Measurements from ENCODE around the gene PYHIN1. TPM values are rescaled to one million over a fixed set of nuclear protein-coding genes. Genes with fewer than 3 reads are reported as not detected.

The PYHIN1 gene
- polyA plus RNA-seq, 1 of the 3 experiments (the other 2 are of a cell fraction) = not detected

GRCh38 chr1:158943059-158943458 is 11.7 kb downstream of the PYHIN1 start:
- no peak overlapping the region for H3K27ac ChIP-seq (ENCODE audit: low read depth in 2 of 2, low read length in 1 of 2)
- WGBS (ENCODE audit: low lambda C conversion rate) = 0% methylated on average over 1 of the region's 1 CpG
- no peak for DNase-seq

GRCh38 chr1:158945061-158945460 is 13.7 kb downstream of the PYHIN1 start:
- Histone ChIP-seq H3K27me3 (ENCODE audit: insufficient read depth) (no peaks in the 10 kb centered on the region), H3K9ac (no peak overlapping the region), H3K4me3 (ENCODE audit: low read depth in 2 of 2, low read length in 1 of 2) (no peak overlapping the region), H4K20me1 (ENCODE audit: insufficient read depth) (no peaks in the 10 kb centered on the region), H3K36me3 (replicated peaks in 1 of 2; ENCODE audit: control insufficient read depth in 1 of 2, insufficient read depth in 2 of 2, low read length in 1 of 2) (no peaks in the 10 kb centered on the region), H3K4me1 (ENCODE audit: control insufficient read depth in 1 of 2, insufficient read depth in 2 of 2, low read depth in 1 of 2, low read length in 1 of 2) (no peaks in the 10 kb centered on the region), H3K4me2 (no peak overlapping the region), H3K9me3 (no peaks in the 10 kb centered on the region), H3K79me2 (ENCODE audit: insufficient read depth) (no peaks in the 10 kb centered on the region), H3K27ac (ENCODE audit: low read depth in 2 of 2, low read length in 1 of 2) (no peak overlapping the region), H3K9me2 (no peaks in the 10 kb centered on the region), H3F3A (replicated peaks; ENCODE audit: insufficient read depth) (no peaks in the 10 kb centered on the region), H2AFZ (ENCODE audit: low read depth) (no peak overlapping the region)
- 0% methylated on average over 2 of the region's 2 CpGs for WGBS (ENCODE audit: low lambda C conversion rate)
- no peak for DNase-seq
- ChIA-PET CTCF (no interaction called here), POLR2A (no interaction called here)
- TF ChIP-seq RAD21 (IDR thresholded peaks at IDR 0.05; ENCODE audit: low read length) = no peak
- no peak for TF ChIP-seq YY1 (IDR thresholded peaks at IDR 0.05; ENCODE audit: low read depth)
- TF ChIP-seq GABPA (IDR thresholded peaks at IDR 0.05; ENCODE audit: low read depth) = no peak
- no peak for TF ChIP-seq MXI1 (IDR thresholded peaks at IDR 0.05; ENCODE audit: low read depth, low read length)
- TF ChIP-seq POLR2AphosphoS5 (IDR thresholded peaks at IDR 0.05; ENCODE audit: low read depth, low read length) = no peak
- TF ChIP-seq GATA2 (CRISPR knock-in tag; IDR thresholded peaks at IDR 0.05) = no peak
- TF ChIP-seq MEF2A (IDR thresholded peaks at IDR 0.05; ENCODE audit: borderline replicate concordance, low read depth) = no peak
- TF ChIP-seq EZH2phosphoT487 (IDR thresholded peaks at IDR 0.05; ENCODE audit: borderline replicate concordance, low read depth) = no peak
- no peak for TF ChIP-seq RXRA (IDR thresholded peaks at IDR 0.05; ENCODE audit: borderline replicate concordance, low read depth)
- no peak for TF ChIP-seq SIN3A (IDR thresholded peaks at IDR 0.05; ENCODE audit: borderline replicate concordance, low read depth, low read length)
- TF ChIP-seq FOSL2 (IDR thresholded peaks at IDR 0.05; ENCODE audit: borderline replicate concordance, low read depth) = no peak

More at GRCh38 chr1:158943059-158943458, 11.7 kb downstream of the PYHIN1 start:
- TF ChIP-seq SIN3A (IDR thresholded peaks at IDR 0.05; ENCODE audit: borderline replicate concordance, low read depth, low read length) (no peak), NRF1 (IDR thresholded peaks at IDR 0.05; ENCODE audit: low read depth, low read length) (no peak)
- H3K36me3 ChIP-seq (replicated peaks in 1 of 2; ENCODE audit: control insufficient read depth in 1 of 2, insufficient read depth in 2 of 2, low read length in 1 of 2) = no peaks in the 10 kb centered on the region
- H3K4me3 ChIP-seq (ENCODE audit: low read depth in 2 of 2, low read length in 1 of 2) = no peak overlapping the region
- no peaks in the 10 kb centered on the region for H3K9me2 ChIP-seq
- ChIA-PET CTCF (interaction anchor here (1.0 kb wide), 1 partner anchor 18 kb away, joined by 3 read pairs; no protein-coding TSS in a partner anchor), POLR2A (no interaction called here)
- no peaks in the 10 kb centered on the region for H3K27me3 ChIP-seq (ENCODE audit: insufficient read depth)
- H3K79me2 ChIP-seq (ENCODE audit: insufficient read depth) = no peaks in the 10 kb centered on the region
- H3K4me1 ChIP-seq (ENCODE audit: control insufficient read depth in 1 of 2, insufficient read depth in 2 of 2, low read depth in 1 of 2, low read length in 1 of 2) = no peaks in the 10 kb centered on the region
- H3K9ac ChIP-seq = no peak overlapping the region
- H3F3A ChIP-seq (replicated peaks; ENCODE audit: insufficient read depth) = no peaks in the 10 kb centered on the region
- H2AFZ ChIP-seq (ENCODE audit: low read depth) = no peak overlapping the region
- no peaks in the 10 kb centered on the region for H3K9me3 ChIP-seq
- H3K4me2 ChIP-seq = no peak overlapping the region
- no peaks in the 10 kb centered on the region for H4K20me1 ChIP-seq (ENCODE audit: insufficient read depth)

GRCh38 chr1:158946785-158947184 is 15.4 kb downstream of the PYHIN1 start:
- POLR2A ChIA-PET = no interaction called here
- Histone ChIP-seq H3K27me3 (ENCODE audit: insufficient read depth) (no peaks in the 10 kb centered on the region), H3K79me2 (ENCODE audit: insufficient read depth) (no peaks in the 10 kb centered on the region), H3K9me2 (no peaks in the 10 kb centered on the region), H3K36me3 (replicated peaks in 1 of 2; ENCODE audit: control insufficient read depth in 1 of 2, insufficient read depth in 2 of 2, low read length in 1 of 2) (no peaks in the 10 kb centered on the region), H3K9ac (no peak overlapping the region), H3K4me3 (ENCODE audit: low read depth in 2 of 2, low read length in 1 of 2) (no peak overlapping the region), H3K4me1 (ENCODE audit: control insufficient read depth in 1 of 2, insufficient read depth in 2 of 2, low read depth in 1 of 2, low read length in 1 of 2) (no peaks in the 10 kb centered on the region), H3K9me3 (no peaks in the 10 kb centered on the region), H3F3A (replicated peaks; ENCODE audit: insufficient read depth) (no peaks in the 10 kb centered on the region), H4K20me1 (ENCODE audit: insufficient read depth) (no peaks in the 10 kb centered on the region), H2AFZ (ENCODE audit: low read depth) (no peak overlapping the region), H3K27ac (ENCODE audit: low read depth in 2 of 2, low read length in 1 of 2) (no peak overlapping the region), H3K4me2 (no peak overlapping the region)
- TF ChIP-seq SIN3A (IDR thresholded peaks at IDR 0.05; ENCODE audit: borderline replicate concordance, low read depth, low read length) = no peak
- TF ChIP-seq JUND (IDR thresholded peaks at IDR 0.05) = no peak
- no peak for TF ChIP-seq EP300 (IDR thresholded peaks at IDR 0.05; ENCODE audit: borderline replicate concordance in 1 of 2, low read depth in 1 of 2, low read length in 1 of 2)
- DNase-seq = no peak
- CTCF ChIA-PET = no interaction called here

All from SK-N-SH (cell line).